A549 (cell line): Measurements from ENCODE around the gene CNTNAP2.

ENCODE experiments used
- CHD2 ChIP-seq: fragments of 150-350 bp; IDR thresholded peaks from 2 replicates; pipeline ENCODE4 v1.6.1; 2014; ENCODE audit warnings: low read length; ENCODE audit not compliant: partially characterized antibody
- RCOR1 ChIP-seq: fragments of 150-350 bp; IDR thresholded peaks from 2 replicates; pipeline ENCODE4 v1.6.1; 2014; ENCODE audit warnings: antibody characterized with exemption, low read length, low read depth

DNA sequence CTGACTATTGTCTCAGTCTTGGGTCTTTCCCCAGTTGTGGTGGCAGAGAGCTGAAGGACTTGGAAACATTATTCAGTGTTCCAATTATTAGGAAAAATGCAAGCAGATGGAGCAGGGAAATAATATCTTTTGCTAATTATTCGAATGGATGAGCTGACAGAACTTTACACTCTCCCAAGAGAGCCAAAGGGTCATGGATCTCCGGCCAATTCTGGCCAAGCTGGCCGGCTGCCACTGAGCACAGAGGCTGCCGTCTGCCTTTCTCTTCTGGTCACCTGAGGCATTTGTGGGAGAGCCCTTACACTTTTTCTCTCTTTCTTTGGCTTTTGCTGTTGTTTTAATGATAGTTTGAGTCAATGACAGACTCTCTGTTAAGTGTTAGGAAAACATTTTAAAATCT, 22.2 kb upstream of the CNTNAP2 start:
- TF ChIP-seq RCOR1: no peak
- no peak for TF ChIP-seq CHD2
